ENCODE results near the gene YTHDF1.

GRCh38 chr20:63261060-63261794, 45.3 kb upstream of the YTHDF1 start:
- TF ChIP-seq GATA2 (IDR thresholded peaks at IDR 0.05; ENCODE audit: low read depth, low read length) = no peak
- TF ChIP-seq GATA3 (IDR thresholded peaks at IDR 0.05; ENCODE audit: low read depth, low read length) = no peak
